ENCODE results near the gene PRKCA. TPM values are rescaled to one million over a fixed set of nuclear protein-coding genes. Genes with fewer than 3 reads are reported as not detected.

PRKCA gene
- total RNA-seq, 1 experiment from 2014 or later: 29.5 TPM

DNA sequence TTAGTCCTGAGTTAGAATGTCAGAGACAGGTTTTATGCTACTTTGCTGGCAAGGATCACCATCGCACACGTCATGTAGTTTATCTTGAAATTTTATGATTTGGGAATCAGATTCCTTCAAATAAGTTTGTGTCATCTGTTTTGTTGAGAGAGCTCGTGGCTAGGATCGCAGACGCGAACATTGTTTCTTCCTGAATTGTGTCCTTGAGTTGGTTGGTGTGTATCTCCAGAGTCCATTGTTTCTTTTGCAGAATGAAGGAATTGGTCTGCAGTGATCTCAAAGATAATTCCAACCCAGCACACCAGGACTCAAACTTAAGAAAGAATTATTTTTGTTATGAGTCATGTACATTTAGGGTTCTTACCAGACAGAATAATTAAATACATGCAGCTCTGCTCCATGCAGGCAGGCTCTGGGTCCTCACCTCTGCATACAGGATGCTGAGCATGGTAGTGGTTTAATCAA is 51.6 kb downstream of the PRKCA start:
- TF ChIP-seq GABPB1 (CRISPR knock-in tag; IDR thresholded peaks at IDR 0.05) (no peak), JUN (CRISPR knock-in tag; IDR thresholded peaks at IDR 0.05) (no peak), FOXK1 (CRISPR knock-in tag; IDR thresholded peaks at IDR 0.05) (no peak), SMAD3 (CRISPR knock-in tag; IDR thresholded peaks at IDR 0.05; ENCODE audit: borderline replicate concordance) (no peak), FOXJ3 (CRISPR knock-in tag; IDR thresholded peaks at IDR 0.05; ENCODE audit: borderline replicate concordance) (no peak), ZBTB21 (CRISPR knock-in tag; IDR thresholded peaks at IDR 0.05; ENCODE audit: borderline replicate concordance) (no peak)
- TF ChIP-seq, protein P1, sequence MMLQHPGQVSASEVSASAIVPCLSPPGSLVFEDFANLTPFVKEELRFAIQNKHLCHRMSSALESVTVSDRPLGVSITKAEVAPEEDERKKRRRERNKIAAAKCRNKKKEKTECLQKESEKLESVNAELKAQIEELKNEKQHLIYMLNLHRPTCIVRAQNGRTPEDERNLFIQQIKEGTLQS (CRISPR knock-in tag; conservative IDR thresholded peaks at IDR 0.05): no peak
- Mint-ChIP-seq H3K27ac (0 out of 2 replicates have a peak overlapping the region, but pooled peaks have one; percentile 54), H3K27me3 (ENCODE audit: low read depth) (no peaks in the 10 kb centered on the region), H3K4me3 (no peak overlapping the region), H3K4me1 (peaks cover 47% of the 10 kb centered on the region), H3K36me3 (no peaks in the 10 kb centered on the region), H3K9me3 (no peaks in the 10 kb centered on the region)
- no peak for DNase-seq (ENCODE audit: low spot score)
- POLR2A ChIA-PET: interaction anchor here (1.0 kb wide), 1 partner anchor 13 kb away, joined by 3 read pairs; no protein-coding TSS in a partner anchor
- CTCF ChIA-PET: interaction anchor here (0.7 to 1.5 kb wide), 3 partner anchors 44 to 320 kb away, joined by 3 to 6 read pairs (median 3); no protein-coding TSS in a partner anchor
- no peak for ATAC-seq

DNA sequence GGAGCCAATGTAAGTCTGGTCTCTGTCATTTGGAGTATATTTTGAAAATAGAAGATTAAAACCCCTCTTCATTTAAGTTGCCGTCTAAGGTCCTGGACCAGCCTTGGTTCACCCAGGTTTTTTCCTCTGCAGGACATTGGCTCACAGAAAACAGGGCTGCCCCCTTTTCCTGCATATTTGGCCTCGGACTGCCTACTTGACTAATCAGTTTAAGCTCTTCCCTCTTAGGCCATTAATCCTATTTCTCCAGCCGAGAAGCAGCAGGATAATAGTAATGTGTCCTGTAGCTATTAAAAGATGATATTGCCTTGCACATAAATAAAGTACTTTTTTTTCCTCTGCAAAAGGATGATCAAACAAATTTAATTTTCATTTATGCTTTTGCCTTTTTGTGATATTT is 52.1 kb downstream of the PRKCA start:
- Mint-ChIP-seq H3K27ac (0 out of 2 replicates have a peak overlapping the region, but pooled peaks have one; percentile 3), H3K27me3 (ENCODE audit: low read depth) (no peaks in the 10 kb centered on the region), H3K9me3 (no peaks in the 10 kb centered on the region), H3K4me3 (no peak overlapping the region), H3K36me3 (no peaks in the 10 kb centered on the region), H3K4me1 (peaks cover 49% of the 10 kb centered on the region)
- DNase-seq (ENCODE audit: low spot score) (no peak), ATAC-seq (no peak)
- ChIA-PET CTCF (interaction anchor here (1.0 kb wide), 1 partner anchor 44 kb away, joined by 6 read pairs; no protein-coding TSS in a partner anchor), POLR2A (interaction anchor here (1.0 kb wide), 1 partner anchor 12 kb away, joined by 3 read pairs; no protein-coding TSS in a partner anchor)
- TF ChIP-seq ATF1 (CRISPR knock-in tag; IDR thresholded peaks at IDR 0.05) (no peak), RORB (CRISPR knock-in tag; IDR thresholded peaks at IDR 0.05) (no peak), HMGA2 (CRISPR knock-in tag; IDR thresholded peaks at IDR 0.05) (no peak), GRHL2 (CRISPR knock-in tag; IDR thresholded peaks at IDR 0.05; ENCODE audit: insufficient replicate concordance, severe bottlenecking) (no peak), NFYB (CRISPR knock-in tag; conservative IDR thresholded peaks at IDR 0.05; ENCODE audit: low read depth) (no peak), MXD4 (CRISPR knock-in tag; IDR thresholded peaks at IDR 0.05; ENCODE audit: borderline replicate concordance) (no peak), SMAD4 (CRISPR knock-in tag; IDR thresholded peaks at IDR 0.05) (no peak)
- TF ChIP-seq, protein P2, sequence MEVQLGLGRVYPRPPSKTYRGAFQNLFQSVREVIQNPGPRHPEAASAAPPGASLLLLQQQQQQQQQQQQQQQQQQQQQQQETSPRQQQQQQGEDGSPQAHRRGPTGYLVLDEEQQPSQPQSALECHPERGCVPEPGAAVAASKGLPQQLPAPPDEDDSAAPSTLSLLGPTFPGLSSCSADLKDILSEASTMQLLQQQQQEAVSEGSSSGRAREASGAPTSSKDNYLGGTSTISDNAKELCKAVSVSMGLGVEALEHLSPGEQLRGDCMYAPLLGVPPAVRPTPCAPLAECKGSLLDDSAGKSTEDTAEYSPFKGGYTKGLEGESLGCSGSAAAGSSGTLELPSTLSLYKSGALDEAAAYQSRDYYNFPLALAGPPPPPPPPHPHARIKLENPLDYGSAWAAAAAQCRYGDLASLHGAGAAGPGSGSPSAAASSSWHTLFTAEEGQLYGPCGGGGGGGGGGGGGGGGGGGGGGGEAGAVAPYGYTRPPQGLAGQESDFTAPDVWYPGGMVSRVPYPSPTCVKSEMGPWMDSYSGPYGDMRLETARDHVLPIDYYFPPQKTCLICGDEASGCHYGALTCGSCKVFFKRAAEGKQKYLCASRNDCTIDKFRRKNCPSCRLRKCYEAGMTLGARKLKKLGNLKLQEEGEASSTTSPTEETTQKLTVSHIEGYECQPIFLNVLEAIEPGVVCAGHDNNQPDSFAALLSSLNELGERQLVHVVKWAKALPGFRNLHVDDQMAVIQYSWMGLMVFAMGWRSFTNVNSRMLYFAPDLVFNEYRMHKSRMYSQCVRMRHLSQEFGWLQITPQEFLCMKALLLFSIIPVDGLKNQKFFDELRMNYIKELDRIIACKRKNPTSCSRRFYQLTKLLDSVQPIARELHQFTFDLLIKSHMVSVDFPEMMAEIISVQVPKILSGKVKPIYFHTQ (CRISPR knock-in tag; IDR thresholded peaks at IDR 0.05): no peak
- TF ChIP-seq, protein P3, sequence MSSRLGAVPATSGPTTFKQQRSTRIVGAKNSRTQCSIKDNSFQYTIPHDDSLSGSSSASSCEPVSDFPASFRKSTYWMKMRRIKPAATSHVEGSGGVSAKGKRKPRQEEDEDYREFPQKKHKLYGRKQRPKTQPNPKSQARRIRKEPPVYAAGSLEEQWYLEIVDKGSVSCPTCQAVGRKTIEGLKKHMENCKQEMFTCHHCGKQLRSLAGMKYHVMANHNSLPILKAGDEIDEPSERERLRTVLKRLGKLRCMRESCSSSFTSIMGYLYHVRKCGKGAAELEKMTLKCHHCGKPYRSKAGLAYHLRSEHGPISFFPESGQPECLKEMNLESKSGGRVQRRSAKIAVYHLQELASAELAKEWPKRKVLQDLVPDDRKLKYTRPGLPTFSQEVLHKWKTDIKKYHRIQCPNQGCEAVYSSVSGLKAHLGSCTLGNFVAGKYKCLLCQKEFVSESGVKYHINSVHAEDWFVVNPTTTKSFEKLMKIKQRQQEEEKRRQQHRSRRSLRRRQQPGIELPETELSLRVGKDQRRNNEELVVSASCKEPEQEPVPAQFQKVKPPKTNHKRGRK (CRISPR knock-in tag; IDR thresholded peaks at IDR 0.05; ENCODE audit: borderline replicate concordance): no peak
- TF ChIP-seq, protein P4, sequence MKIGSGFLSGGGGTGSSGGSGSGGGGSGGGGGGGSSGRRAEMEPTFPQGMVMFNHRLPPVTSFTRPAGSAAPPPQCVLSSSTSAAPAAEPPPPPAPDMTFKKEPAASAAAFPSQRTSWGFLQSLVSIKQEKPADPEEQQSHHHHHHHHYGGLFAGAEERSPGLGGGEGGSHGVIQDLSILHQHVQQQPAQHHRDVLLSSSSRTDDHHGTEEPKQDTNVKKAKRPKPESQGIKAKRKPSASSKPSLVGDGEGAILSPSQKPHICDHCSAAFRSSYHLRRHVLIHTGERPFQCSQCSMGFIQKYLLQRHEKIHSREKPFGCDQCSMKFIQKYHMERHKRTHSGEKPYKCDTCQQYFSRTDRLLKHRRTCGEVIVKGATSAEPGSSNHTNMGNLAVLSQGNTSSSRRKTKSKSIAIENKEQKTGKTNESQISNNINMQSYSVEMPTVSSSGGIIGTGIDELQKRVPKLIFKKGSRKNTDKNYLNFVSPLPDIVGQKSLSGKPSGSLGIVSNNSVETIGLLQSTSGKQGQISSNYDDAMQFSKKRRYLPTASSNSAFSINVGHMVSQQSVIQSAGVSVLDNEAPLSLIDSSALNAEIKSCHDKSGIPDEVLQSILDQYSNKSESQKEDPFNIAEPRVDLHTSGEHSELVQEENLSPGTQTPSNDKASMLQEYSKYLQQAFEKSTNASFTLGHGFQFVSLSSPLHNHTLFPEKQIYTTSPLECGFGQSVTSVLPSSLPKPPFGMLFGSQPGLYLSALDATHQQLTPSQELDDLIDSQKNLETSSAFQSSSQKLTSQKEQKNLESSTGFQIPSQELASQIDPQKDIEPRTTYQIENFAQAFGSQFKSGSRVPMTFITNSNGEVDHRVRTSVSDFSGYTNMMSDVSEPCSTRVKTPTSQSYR (CRISPR knock-in tag; IDR thresholded peaks at IDR 0.05): no peak
- TF ChIP-seq, protein P1 (CRISPR knock-in tag; conservative IDR thresholded peaks at IDR 0.05): no peak
- TF ChIP-seq, protein P5, sequence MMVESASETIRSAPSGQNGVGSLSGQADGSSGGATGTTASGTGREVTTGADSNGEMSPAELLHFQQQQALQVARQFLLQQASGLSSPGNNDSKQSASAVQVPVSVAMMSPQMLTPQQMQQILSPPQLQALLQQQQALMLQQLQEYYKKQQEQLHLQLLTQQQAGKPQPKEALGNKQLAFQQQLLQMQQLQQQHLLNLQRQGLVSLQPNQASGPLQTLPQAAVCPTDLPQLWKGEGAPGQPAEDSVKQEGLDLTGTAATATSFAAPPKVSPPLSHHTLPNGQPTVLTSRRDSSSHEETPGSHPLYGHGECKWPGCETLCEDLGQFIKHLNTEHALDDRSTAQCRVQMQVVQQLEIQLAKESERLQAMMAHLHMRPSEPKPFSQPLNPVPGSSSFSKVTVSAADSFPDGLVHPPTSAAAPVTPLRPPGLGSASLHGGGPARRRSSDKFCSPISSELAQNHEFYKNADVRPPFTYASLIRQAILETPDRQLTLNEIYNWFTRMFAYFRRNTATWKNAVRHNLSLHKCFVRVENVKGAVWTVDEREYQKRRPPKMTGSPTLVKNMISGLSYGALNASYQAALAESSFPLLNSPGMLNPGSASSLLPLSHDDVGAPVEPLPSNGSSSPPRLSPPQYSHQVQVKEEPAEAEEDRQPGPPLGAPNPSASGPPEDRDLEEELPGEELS (CRISPR knock-in tag; IDR thresholded peaks at IDR 0.05): no peak
- TF ChIP-seq, protein P6, sequence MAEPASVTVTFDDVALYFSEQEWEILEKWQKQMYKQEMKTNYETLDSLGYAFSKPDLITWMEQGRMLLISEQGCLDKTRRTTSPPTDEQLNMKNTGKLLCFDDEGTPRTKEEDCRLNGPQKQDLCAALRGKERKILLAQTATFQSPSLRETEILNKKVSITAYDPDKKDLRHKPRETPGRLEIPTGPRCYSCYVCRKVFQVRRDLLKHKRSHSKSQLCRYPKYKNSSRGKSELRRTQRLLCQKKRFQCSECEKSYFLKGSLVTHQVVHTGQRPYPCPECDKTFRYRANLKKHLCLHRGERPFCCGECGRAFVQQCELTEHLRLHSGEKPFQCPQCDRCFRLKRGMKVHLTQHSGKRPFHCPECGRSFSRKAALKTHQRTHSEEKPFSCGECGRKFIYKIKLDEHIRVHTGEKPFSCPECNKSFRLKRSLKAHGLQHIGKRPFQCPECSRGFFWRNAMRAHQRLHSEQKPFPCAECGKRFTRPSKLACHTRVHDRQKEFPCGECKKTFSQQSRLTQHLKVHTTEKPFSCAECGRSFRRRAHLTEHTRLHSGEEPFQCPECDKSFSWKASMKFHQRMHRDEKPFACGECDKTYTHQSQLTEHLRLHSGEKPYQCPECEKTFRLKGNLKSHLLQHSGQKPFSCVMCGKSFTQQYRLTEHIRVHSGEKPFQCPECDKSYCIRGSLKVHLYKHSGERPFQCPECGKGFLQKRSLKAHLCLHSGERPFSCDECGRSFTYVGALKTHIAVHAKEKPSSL (CRISPR knock-in tag; conservative IDR thresholded peaks at IDR 0.05): no peak
- TF ChIP-seq, protein P7, sequence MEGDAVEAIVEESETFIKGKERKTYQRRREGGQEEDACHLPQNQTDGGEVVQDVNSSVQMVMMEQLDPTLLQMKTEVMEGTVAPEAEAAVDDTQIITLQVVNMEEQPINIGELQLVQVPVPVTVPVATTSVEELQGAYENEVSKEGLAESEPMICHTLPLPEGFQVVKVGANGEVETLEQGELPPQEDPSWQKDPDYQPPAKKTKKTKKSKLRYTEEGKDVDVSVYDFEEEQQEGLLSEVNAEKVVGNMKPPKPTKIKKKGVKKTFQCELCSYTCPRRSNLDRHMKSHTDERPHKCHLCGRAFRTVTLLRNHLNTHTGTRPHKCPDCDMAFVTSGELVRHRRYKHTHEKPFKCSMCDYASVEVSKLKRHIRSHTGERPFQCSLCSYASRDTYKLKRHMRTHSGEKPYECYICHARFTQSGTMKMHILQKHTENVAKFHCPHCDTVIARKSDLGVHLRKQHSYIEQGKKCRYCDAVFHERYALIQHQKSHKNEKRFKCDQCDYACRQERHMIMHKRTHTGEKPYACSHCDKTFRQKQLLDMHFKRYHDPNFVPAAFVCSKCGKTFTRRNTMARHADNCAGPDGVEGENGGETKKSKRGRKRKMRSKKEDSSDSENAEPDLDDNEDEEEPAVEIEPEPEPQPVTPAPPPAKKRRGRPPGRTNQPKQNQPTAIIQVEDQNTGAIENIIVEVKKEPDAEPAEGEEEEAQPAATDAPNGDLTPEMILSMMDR (IDR thresholded peaks at IDR 0.05): no peak

Data from WTC11 (cell line).